Upper lobe of left lung (tissue), 6 donors: ENCODE measurements around the gene ABAT. TPM values are rescaled to one million over a fixed set of nuclear protein-coding genes. Genes with fewer than 3 reads are reported as not detected.
"Not testable (repeated sequence)": the region's sequence is repeated elsewhere in the genome, so short reads cannot be mapped to it uniquely, and the experiment has no call there.

ENCODE experiments used
- ATAC-seq, 2 donors: fragments of 200-7000 bp; cut with Tn5 transposase; one replicate each; pipeline ENCODE4 v1.9.1; 2022; ENCODE audit warnings: mild to moderate bottlenecking in 2 of 2, moderate library complexity in 2 of 2; ENCODE audit not compliant: low FRiP score in 2 of 2
- DNase-seq, 2 donors: peaks; one replicate each; pipeline ENCODE4 v3.0.0-alpha.2; 2019 to 2020
- H3K27ac ChIP-seq, 4 donors: fragments of 200-600 bp; sonication (generic); one replicate each; pipeline ENCODE4 v1.5.1; 2016 to 2019
- H3K27me3 ChIP-seq, 4 donors: fragments of 200-600 bp; sonication (generic); one replicate each; pipeline ENCODE4 v1.5.1; 2017 to 2019
- H3K36me3 ChIP-seq, 4 donors: fragments of 200-600 bp; sonication (generic); one replicate each; pipeline ENCODE4 v1.5.1; 2016 to 2019
- H3K4me1 ChIP-seq, 4 donors: fragments of 200-600 bp; sonication (generic); one replicate each; pipeline ENCODE4 v1.5.1; 2018 to 2019
- H3K4me3 ChIP-seq, 4 donors: fragments of 200-600 bp; sonication (generic); one replicate each; pipeline ENCODE4 v1.5.1; 2017 to 2019; ENCODE audit warnings: mild to moderate bottlenecking in 2 of 4, moderate library complexity in 1 of 4
- H3K9me3 ChIP-seq, 4 donors: fragments of 200-600 bp; sonication (generic); one replicate each; pipeline ENCODE4 v1.5.1; 2018 to 2019
- CTCF ChIP-seq, 6 experiments: fragments of 450-650 bp in 4 of 6; fragments of 200-600 bp in 2 of 6; sonication (generic) in 2 of 6; IDR thresholded peaks; one replicate each; pipeline ENCODE4 v1.5.1; 2016 to 2019; ENCODE audit warnings: antibody characterized with exemption in 6 of 6
- EP300 ChIP-seq, 4 donors: sonication (generic); formaldehyde crosslinking; IDR thresholded peaks; one replicate each; pipeline ENCODE4 v1.5.1; 2017; ENCODE audit warnings: antibody characterized with exemption in 4 of 4, control low read depth in 2 of 4
- POLR2A ChIP-seq, 4 donors: fragments of 450-650 bp; IDR thresholded peaks; one replicate each; pipeline ENCODE4 v1.5.1; 2016 to 2017; ENCODE audit warnings: antibody characterized with exemption in 4 of 4, mild to moderate bottlenecking in 2 of 4
- POLR2AphosphoS5 ChIP-seq, 2 donors: sonication (generic); formaldehyde crosslinking; IDR thresholded peaks; one replicate each; pipeline ENCODE4 v1.5.1; 2017; ENCODE audit warnings: antibody characterized with exemption in 2 of 2
- WGBS, 2 donors: methylation state at CpG; one replicate each; pipeline ENCODE4 v1.1.5; 2017 to 2018; 5-methylcytosine and 5-hydroxymethylcytosine counted together
- total RNA-seq, 6 donors: library from RNA; depleted of rRNA in 4 of 6; stranded (reverse); fragments of >200 nt in 4 of 6; gene quantifications; one replicate each; pipeline versions ENCODE4 v1.1.0 to v1.2.1, GENCODE V29; 2016 to 2021
- donor health status: DM: no; HTN: no; CAD: no; lungs with moderate emphysema.
- donor health status: DM: no; HTN: yes; CAD: no; lungs with severe emphysema.

ABAT gene
- total RNA-seq, 6 donors from 2014 or later: 4.7 to 22.0 (median 9.1) TPM

GRCh38 chr16:8696880-8697279 is 22.5 kb downstream of the ABAT start:
- H3K36me3 ChIP-seq: no peaks in the 10 kb centered on the region

GRCh38 chr16:8697965-8698364 is 23.5 kb downstream of the ABAT start:
- 20 to 34% methylated on average over 3 of the region's 3 CpGs for WGBS, 2 donors
- Histone ChIP-seq H3K27me3 (no peaks in the 10 kb centered on the region), H3K36me3 (no peaks in the 10 kb centered on the region), H3K27ac (no peak overlapping the region), H3K4me3 (no peak overlapping the region), H3K4me1 (no peaks in the 10 kb centered on the region), H3K9me3 (no peaks in the 10 kb centered on the region)
- no peak for TF ChIP-seq POLR2AphosphoS5 (IDR thresholded peaks at IDR 0.05)
- TF ChIP-seq CTCF (IDR thresholded peaks at IDR 0.05): no peak
- TF ChIP-seq EP300 (IDR thresholded peaks at IDR 0.05): no peak
- TF ChIP-seq POLR2A (IDR thresholded peaks at IDR 0.05): no peak
- no peak for DNase-seq
- ATAC-seq: no peak

More at GRCh38 chr16:8696880-8697279, 22.5 kb downstream of the ABAT start:
- no peaks in the 10 kb centered on the region for H3K27me3 ChIP-seq
- no peaks in the 10 kb centered on the region for H3K9me3 ChIP-seq
- H3K4me3 ChIP-seq: no peak overlapping the region
- no peak for DNase-seq
- H3K27ac ChIP-seq: no peak overlapping the region
- no peaks in the 10 kb centered on the region for H3K4me1 ChIP-seq
- TF ChIP-seq CTCF (IDR thresholded peaks at IDR 0.05): no peak
- TF ChIP-seq POLR2A (IDR thresholded peaks at IDR 0.05): no peak
- no peak for TF ChIP-seq POLR2AphosphoS5 (IDR thresholded peaks at IDR 0.05)
- TF ChIP-seq EP300 (IDR thresholded peaks at IDR 0.05): no peak
- WGBS, 2 donors: 81 to 90% methylated on average over 12 of the region's 12 CpGs
- no peak for ATAC-seq

GRCh38 chr16:8703693-8704092 is 29.3 kb downstream of the ABAT start:
- H3K27ac ChIP-seq: no peak overlapping the region
- H3K4me3 ChIP-seq: no peak overlapping the region
- H3K9me3 ChIP-seq: no peaks in the 10 kb centered on the region
- DNase-seq: no peak
- no peaks in the 10 kb centered on the region for H3K27me3 ChIP-seq
- no peak for TF ChIP-seq CTCF (IDR thresholded peaks at IDR 0.05)
- TF ChIP-seq EP300 (IDR thresholded peaks at IDR 0.05): no peak
- TF ChIP-seq POLR2A (IDR thresholded peaks at IDR 0.05): no peak
- no peak for TF ChIP-seq POLR2AphosphoS5 (IDR thresholded peaks at IDR 0.05)
- 91 to 97% methylated on average over 2 of the region's 2 CpGs for WGBS, 2 donors
- no peaks in the 10 kb centered on the region for H3K36me3 ChIP-seq
- ATAC-seq: no peak
- H3K4me1 ChIP-seq: no peaks in the 10 kb centered on the region

GRCh38 chr16:8704098-8704497 is 29.7 kb downstream of the ABAT start:
- no peak overlapping the region for H3K4me3 ChIP-seq
- DNase-seq: no peak
- H3K9me3 ChIP-seq: no peaks in the 10 kb centered on the region
- no peaks in the 10 kb centered on the region for H3K27me3 ChIP-seq
- H3K27ac ChIP-seq: no peak overlapping the region
- no peak for ATAC-seq
- WGBS, 2 donors: 91 to 97% methylated on average over 3 of the region's 3 CpGs
- H3K4me1 ChIP-seq: no peaks in the 10 kb centered on the region
- H3K36me3 ChIP-seq: no peaks in the 10 kb centered on the region
- no peak for TF ChIP-seq CTCF (IDR thresholded peaks at IDR 0.05)
- TF ChIP-seq POLR2AphosphoS5 (IDR thresholded peaks at IDR 0.05): no peak
- no peak for TF ChIP-seq POLR2A (IDR thresholded peaks at IDR 0.05)
- TF ChIP-seq EP300 (IDR thresholded peaks at IDR 0.05): no peak

GRCh38 chr16:8705100-8705822 is 30.8 kb downstream of the ABAT start:
- 52 to 76% methylated on average over 4 of the region's 4 CpGs for WGBS, 2 donors
- H3K4me1 ChIP-seq, H3K27ac ChIP-seq, H3K27me3 ChIP-seq, DNase-seq, H3K9me3 ChIP-seq, H3K36me3 ChIP-seq, ATAC-seq, H3K4me3 ChIP-seq: not testable (repeated sequence)
